Stimulated activated CD8-positive, alpha-beta memory T cell treated with anti-CD3 and anti-CD28 coated beads, Interleukin-12 subunit alpha, Interleukin-12 subunit beta, amount 100 ng/mL, for 4 hours (primary cell): ENCODE results near the gene EXOC6.
"Not testable (repeated sequence)": the region's sequence is repeated elsewhere in the genome, so short reads cannot be mapped to it uniquely, and the experiment has no call there.

Source experiments
- DNase-seq: peaks from one replicate; pipeline ENCODE4 v3.0.0-alpha.2; 2020; ENCODE audit warnings: low read depth

Gene EXOC6

GRCh38 chr10:92880233-92880861 lies 32.0 kb downstream of the EXOC6 start:
- DNase-seq, result no peak

GRCh38 chr10:92880917-92881316 lies 32.6 kb downstream of the EXOC6 start:
- no peak for DNase-seq

GRCh38 chr10:92886334-92886961 lies 38.1 kb downstream of the EXOC6 start:
- DNase-seq, result no peak

- DNase-seq, result no peak
Measured at GRCh38 chr10:92890471-92890870, 42.2 kb downstream of the EXOC6 start.

- DNase-seq, result no peak
Measured at GRCh38 chr10:92891885-92892690, 43.8 kb downstream of the EXOC6 start.

- no peak for DNase-seq
Measured at GRCh38 chr10:92892691-92893054, 44.4 kb downstream of the EXOC6 start.

GRCh38 chr10:92894081-92894655 lies 45.8 kb downstream of the EXOC6 start:
- DNase-seq, result no peak

- no peak for DNase-seq
Measured at GRCh38 chr10:92897916-92898315, 49.6 kb downstream of the EXOC6 start.

- DNase-seq, result no peak
Measured at GRCh38 chr10:92901819-92902251, 53.5 kb downstream of the EXOC6 start.

GRCh38 chr10:92903633-92904032 lies 55.3 kb downstream of the EXOC6 start:
- no peak for DNase-seq

- DNase-seq, result no peak
Measured at GRCh38 chr10:92907280-92907679, 59.0 kb downstream of the EXOC6 start.

GRCh38 chr10:92912631-92913030 lies 64.3 kb downstream of the EXOC6 start:
- DNase-seq, result not testable (repeated sequence)

GRCh38 chr10:92913973-92914372 lies 65.7 kb downstream of the EXOC6 start:
- DNase-seq, result no peak

- DNase-seq, result no peak
Measured at GRCh38 chr10:92914478-92915325, 66.4 kb downstream of the EXOC6 start.

- DNase-seq, result no peak
Measured at GRCh38 chr10:92915892-92916291, 67.6 kb downstream of the EXOC6 start.

- DNase-seq, result no peak
Measured at GRCh38 chr10:92916433-92916832, 68.1 kb downstream of the EXOC6 start.

GRCh38 chr10:92918603-92919002 lies 70.3 kb downstream of the EXOC6 start:
- DNase-seq, result no peak

GRCh38 chr10:92920866-92921265 lies 72.5 kb downstream of the EXOC6 start:
- no peak for DNase-seq

GRCh38 chr10:92923416-92923815 lies 75.1 kb downstream of the EXOC6 start:
- DNase-seq, result no peak

GRCh38 chr10:92929896-92930295 lies 81.6 kb downstream of the EXOC6 start:
- DNase-seq, result no peak

GRCh38 chr10:92931597-92931996 lies 83.3 kb downstream of the EXOC6 start:
- no peak for DNase-seq

GRCh38 chr10:92937876-92938275 lies 89.6 kb downstream of the EXOC6 start:
- no peak for DNase-seq
